HG03565 (cell line): ENCODE results near the gene EVI5L.
"Not testable (repeated sequence)": the region's sequence is repeated elsewhere in the genome, so short reads cannot be mapped to it uniquely, and the experiment has no call there.

Source experiments
- ATAC-seq: cut with Tn5 transposase; IDR thresholded peaks from one replicate; pipeline ENCODE4 v1.9.1; 2021; ENCODE audit warnings: mild to moderate bottlenecking, moderate library complexity; ENCODE audit not compliant: unreplicated experiment

Gene EVI5L

GRCh38 chr19:7829561-7830271 lies at the start of gene EVI5L:
TSS of gene EVI5L (plus strand) at chr19:7830218. CDS start at chr19:7846543, 16,325 bp downstream.
- peak; percentile 83 for ATAC-seq

- no peak for ATAC-seq
Measured at GRCh38 chr19:7781157-7781556, 48.9 kb upstream of the EVI5L start.

- ATAC-seq: no peak
Measured at GRCh38 chr19:7783991-7784423, 46.0 kb upstream of the EVI5L start.

GRCh38 chr19:7784856-7785255 lies 45.2 kb upstream of the EVI5L start:
- ATAC-seq: no peak

GRCh38 chr19:7787141-7787540 lies 42.9 kb upstream of the EVI5L start:
- ATAC-seq: no peak

GRCh38 chr19:7787602-7788177 lies 42.3 kb upstream of the EVI5L start:
- ATAC-seq: no peak

- ATAC-seq: no peak
Measured at GRCh38 chr19:7788178-7788932, 41.7 kb upstream of the EVI5L start.

GRCh38 chr19:7788933-7789323 lies 41.1 kb upstream of the EVI5L start:
- no peak for ATAC-seq

- ATAC-seq: no peak
Measured at GRCh38 chr19:7789447-7789846, 40.6 kb upstream of the EVI5L start.

- ATAC-seq: no peak
Measured at GRCh38 chr19:7790416-7790815, 39.6 kb upstream of the EVI5L start.

- ATAC-seq: no peak
Measured at GRCh38 chr19:7792281-7792680, 37.7 kb upstream of the EVI5L start.

- not testable (repeated sequence) for ATAC-seq
Measured at GRCh38 chr19:7792701-7793100, 37.3 kb upstream of the EVI5L start.

GRCh38 chr19:7793493-7793892 lies 36.5 kb upstream of the EVI5L start:
- ATAC-seq: no peak

GRCh38 chr19:7795555-7796161 lies 34.4 kb upstream of the EVI5L start:
- ATAC-seq: no peak

GRCh38 chr19:7799640-7800355 lies 30.2 kb upstream of the EVI5L start:
- ATAC-seq: no peak

- ATAC-seq: no peak
Measured at GRCh38 chr19:7801020-7801570, 28.9 kb upstream of the EVI5L start.

GRCh38 chr19:7806234-7806633 lies 23.8 kb upstream of the EVI5L start:
- no peak for ATAC-seq

- ATAC-seq: no peak
Measured at GRCh38 chr19:7806876-7807275, 23.1 kb upstream of the EVI5L start.

- ATAC-seq: no peak
Measured at GRCh38 chr19:7808108-7808507, 21.9 kb upstream of the EVI5L start.

- no peak for ATAC-seq
Measured at GRCh38 chr19:7811989-7812388, 18.0 kb upstream of the EVI5L start.

GRCh38 chr19:7815325-7815724 lies 14.7 kb upstream of the EVI5L start:
- ATAC-seq: no peak
